ENCODE measurements around the gene ITGA8. TPM values are rescaled to one million over a fixed set of nuclear protein-coding genes. Genes with fewer than 3 reads are reported as not detected.

ITGA8 gene
- total RNA-seq, 1 donor, result 2.5 TPM

- DNase-seq (ENCODE audit: insufficient read length, low spot score, missing footprints), result no peak
- Histone ChIP-seq H3K79me2 (ENCODE audit: insufficient read depth, low read length) (no peaks in the 10 kb centered on the region), H3K4me3 (ENCODE audit: insufficient read depth, low read length) (no peak overlapping the region), H3K27me3 (ENCODE audit: insufficient read depth, low read length) (peaks cover 15% of the 10 kb centered on the region), H4K20me1 (ENCODE audit: insufficient read depth, low read length) (no peaks in the 10 kb centered on the region), H3K36me3 (ENCODE audit: insufficient read depth, low read length) (no peaks in the 10 kb centered on the region), H3K4me1 (ENCODE audit: insufficient read depth, low read length) (no peaks in the 10 kb centered on the region), H2AFZ (ENCODE audit: low read length) (no peak overlapping the region), H3K9me3 (ENCODE audit: low read depth, low read length) (peaks cover 2% of the 10 kb centered on the region), H3K27ac (ENCODE audit: low read depth, low read length) (no peak overlapping the region), H3K4me2 (ENCODE audit: insufficient read depth, low read length) (no peak overlapping the region)
- TF ChIP-seq CTCF (IDR thresholded peaks at IDR 0.05; ENCODE audit: extremely low read depth, low read depth, low read length), result no peak
Observed at GRCh38 chr10:15726042-15726441, 6.3 kb upstream of the ITGA8 start.

- Histone ChIP-seq H3K27ac (ENCODE audit: low read depth, low read length) (no peak overlapping the region), H3K4me3 (ENCODE audit: insufficient read depth, low read length) (no peak overlapping the region), H3K36me3 (ENCODE audit: insufficient read depth, low read length) (no peaks in the 10 kb centered on the region), H2AFZ (ENCODE audit: low read length) (no peak overlapping the region), H3K27me3 (ENCODE audit: insufficient read depth, low read length) (peaks cover 19% of the 10 kb centered on the region), H3K9me3 (ENCODE audit: low read depth, low read length) (peaks cover 2% of the 10 kb centered on the region), H4K20me1 (ENCODE audit: insufficient read depth, low read length) (no peaks in the 10 kb centered on the region), H3K79me2 (ENCODE audit: insufficient read depth, low read length) (no peaks in the 10 kb centered on the region), H3K4me1 (ENCODE audit: insufficient read depth, low read length) (no peaks in the 10 kb centered on the region), H3K4me2 (ENCODE audit: insufficient read depth, low read length) (no peak overlapping the region)
- peak; percentile 71 for TF ChIP-seq CTCF (IDR thresholded peaks at IDR 0.05; ENCODE audit: extremely low read depth, low read depth, low read length)
- DNase-seq (ENCODE audit: insufficient read length, low spot score, missing footprints), result peak; percentile 93
Observed at GRCh38 chr10:15725603-15726002, 5.9 kb upstream of the ITGA8 start.

GRCh38 chr10:15724683-15725082 is 5.0 kb upstream of the ITGA8 start:
- no peak for TF ChIP-seq CTCF (IDR thresholded peaks at IDR 0.05; ENCODE audit: extremely low read depth, low read depth, low read length)
- Histone ChIP-seq H3K36me3 (ENCODE audit: insufficient read depth, low read length) (no peaks in the 10 kb centered on the region), H3K79me2 (ENCODE audit: insufficient read depth, low read length) (no peaks in the 10 kb centered on the region), H3K4me1 (ENCODE audit: insufficient read depth, low read length) (no peaks in the 10 kb centered on the region), H3K27ac (ENCODE audit: low read depth, low read length) (no peak overlapping the region), H3K4me3 (ENCODE audit: insufficient read depth, low read length) (no peak overlapping the region), H3K4me2 (ENCODE audit: insufficient read depth, low read length) (no peak overlapping the region), H4K20me1 (ENCODE audit: insufficient read depth, low read length) (no peaks in the 10 kb centered on the region), H3K27me3 (ENCODE audit: insufficient read depth, low read length) (peaks cover 27% of the 10 kb centered on the region), H2AFZ (ENCODE audit: low read length) (no peak overlapping the region), H3K9me3 (ENCODE audit: low read depth, low read length) (no peaks in the 10 kb centered on the region)
- DNase-seq (ENCODE audit: insufficient read length, low spot score, missing footprints), result no peak

- Histone ChIP-seq H3K4me3 (ENCODE audit: insufficient read depth, low read length) (no peak overlapping the region), H3K9me3 (ENCODE audit: low read depth, low read length) (no peaks in the 10 kb centered on the region), H4K20me1 (ENCODE audit: insufficient read depth, low read length) (no peaks in the 10 kb centered on the region), H3K27me3 (ENCODE audit: insufficient read depth, low read length) (peaks cover 35% of the 10 kb centered on the region), H3K79me2 (ENCODE audit: insufficient read depth, low read length) (no peaks in the 10 kb centered on the region), H3K27ac (ENCODE audit: low read depth, low read length) (no peak overlapping the region), H3K4me2 (ENCODE audit: insufficient read depth, low read length) (no peak overlapping the region), H3K4me1 (ENCODE audit: insufficient read depth, low read length) (no peaks in the 10 kb centered on the region), H2AFZ (ENCODE audit: low read length) (no peak overlapping the region), H3K36me3 (ENCODE audit: insufficient read depth, low read length) (no peaks in the 10 kb centered on the region)
- DNase-seq (ENCODE audit: insufficient read length, low spot score, missing footprints), result no peak
- no peak for TF ChIP-seq CTCF (IDR thresholded peaks at IDR 0.05; ENCODE audit: extremely low read depth, low read depth, low read length)
Observed at GRCh38 chr10:15723803-15724202, 4.1 kb upstream of the ITGA8 start.
